Measurements from ENCODE around the gene CYB5R2.

The CYB5R2 gene

GRCh38 chr11:7637447-7638157 is 35.7 kb downstream of the CYB5R2 start:
- peak; percentile 20 for DNase-seq (ENCODE audit: low read depth)

DNA sequence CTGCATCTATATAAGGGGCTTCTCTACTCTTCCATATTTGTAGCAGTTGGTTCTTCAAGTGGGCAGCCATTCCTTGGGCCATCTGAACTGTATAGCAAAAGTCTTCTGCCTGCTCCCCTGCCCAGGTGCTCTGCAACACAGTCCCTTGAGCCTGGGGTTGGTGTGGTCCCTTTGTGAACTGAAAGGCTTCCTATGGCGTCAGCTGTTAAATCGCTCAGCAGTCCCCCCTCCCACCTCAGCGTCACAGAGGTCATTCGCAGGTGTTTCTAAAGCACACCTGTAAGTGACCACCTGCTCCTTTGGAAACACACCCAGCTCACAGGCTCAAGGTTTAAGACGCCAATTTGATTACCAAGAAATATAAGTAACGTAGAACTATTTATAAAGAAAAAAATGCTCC is 37.0 kb downstream of the CYB5R2 start:
- no peak for DNase-seq (ENCODE audit: low read depth)

- DNase-seq (ENCODE audit: low read depth): no peak
These were observed 37.6 kb downstream of the CYB5R2 start for GRCh38 chr11:7635708-7636107.

- no peak for DNase-seq (ENCODE audit: low read depth)
These were observed 38.2 kb downstream of the CYB5R2 start for GRCh38 chr11:7635137-7635536.

GRCh38 chr11:7632211-7632610 is 41.1 kb downstream of the CYB5R2 start:
- DNase-seq (ENCODE audit: low read depth): no peak

DNA sequence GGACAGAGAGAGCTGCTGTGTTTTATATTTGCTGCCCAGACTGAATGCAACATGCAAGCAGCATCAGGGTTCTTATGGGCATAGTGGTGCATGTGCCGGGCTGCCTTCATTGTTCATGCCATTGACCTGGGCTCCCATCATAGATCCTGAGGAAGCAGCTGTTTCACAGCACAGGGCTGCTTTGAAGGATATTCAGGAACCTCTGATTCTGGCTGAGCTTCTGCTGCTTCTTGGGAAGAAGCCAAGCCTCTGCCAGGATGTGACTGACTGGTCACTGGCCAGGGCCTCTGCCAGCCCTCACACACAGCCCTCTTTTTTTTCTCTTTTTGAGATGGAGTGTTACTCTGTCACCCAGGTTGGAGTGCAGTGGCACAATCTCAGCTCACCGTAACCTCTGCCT is 43.3 kb downstream of the CYB5R2 start:
- no peak for DNase-seq (ENCODE audit: low read depth)

GRCh38 chr11:7628660-7629059 is 44.6 kb downstream of the CYB5R2 start:
- DNase-seq (ENCODE audit: low read depth): no peak

GRCh38 chr11:7622721-7623120 is 50.6 kb downstream of the CYB5R2 start:
- no peak for DNase-seq (ENCODE audit: low read depth)

DNA sequence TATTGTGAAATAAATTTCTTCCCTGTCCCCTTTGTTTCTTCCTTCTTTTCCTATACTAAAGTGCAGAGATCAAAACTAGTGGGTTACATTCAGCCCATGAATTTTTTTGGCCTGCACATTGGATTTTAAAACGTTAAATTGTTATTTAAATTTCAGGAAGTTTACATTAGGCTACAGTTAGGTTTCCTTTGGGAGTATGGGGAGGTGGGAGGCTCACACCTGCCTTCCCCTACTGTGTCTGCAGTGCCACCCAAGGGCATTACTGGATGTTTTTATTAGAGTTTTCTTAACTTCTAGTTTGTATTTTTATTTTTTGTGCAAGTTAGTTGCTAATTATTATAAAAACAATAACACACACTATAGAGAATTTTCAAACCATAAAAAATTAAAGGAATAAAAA is 51.7 kb downstream of the CYB5R2 start:
- DNase-seq (ENCODE audit: low read depth): no peak

GRCh38 chr11:7621090-7621489 is 52.2 kb downstream of the CYB5R2 start:
- DNase-seq (ENCODE audit: low read depth): no peak

GRCh38 chr11:7619322-7619721 is 54.0 kb downstream of the CYB5R2 start:
- no peak for DNase-seq (ENCODE audit: low read depth)

- DNase-seq (ENCODE audit: low read depth): no peak
These were observed 56.3 kb downstream of the CYB5R2 start for GRCh38 chr11:7617032-7617431.

All from non-pigmented ciliary epithelial cell (primary cell).